GM18951 (cell line): ENCODE measurements around the gene ECE1.
"Not testable (repeated sequence)": the region's sequence is repeated elsewhere in the genome, so short reads cannot be mapped to it uniquely, and the experiment has no call there.

Experiments used
- POLR2A ChIP-seq: IDR thresholded peaks from 4 replicates; pipeline ENCODE4 v1.6.1; 2011; ENCODE audit warnings: mild to moderate bottlenecking; ENCODE audit not compliant: insufficient read length, insufficient read depth; ENCODE audit errors: extremely low read depth
- in situ Hi-C: fragments of 300-500 bp; cut with MboI; formaldehyde crosslinking; loops from one replicate; pipeline ENCODE4 v1.12.0; 2022; ENCODE audit warnings: low sequenced_read_pairs, mixed read lengths, inconsistent platforms; ENCODE audit not compliant: unreplicated experiment

Gene ECE1

GRCh38 chr1:21233490-21233889 lies 56.8 kb downstream of the ECE1 start:
- in situ Hi-C loops: no loop called here
- TF ChIP-seq POLR2A: no peak

- in situ Hi-C loops: no loop called here
- no peak for TF ChIP-seq POLR2A
Observed at GRCh38 chr1:21232044-21232443, 58.2 kb downstream of the ECE1 start.

GRCh38 chr1:21229246-21230000 lies 60.8 kb downstream of the ECE1 start:
- TF ChIP-seq POLR2A: no peak
- in situ Hi-C loops: no loop called here

GRCh38 chr1:21228224-21228623 lies 62.0 kb downstream of the ECE1 start:
- in situ Hi-C loops: not testable (repeated sequence)

- in situ Hi-C loops: no loop called here
Observed at GRCh38 chr1:21225065-21225464, 65.2 kb downstream of the ECE1 start.

GRCh38 chr1:21220815-21221214 lies 69.4 kb downstream of the ECE1 start:
- no peak for TF ChIP-seq POLR2A
- in situ Hi-C loops: no loop called here

More at GRCh38 chr1:21225065-21225464, 65.2 kb downstream of the ECE1 start:
- TF ChIP-seq POLR2A: no peak

- in situ Hi-C loops: no loop called here
Observed at GRCh38 chr1:21219674-21220073, 70.6 kb downstream of the ECE1 start.

GRCh38 chr1:21217812-21218596 lies 72.3 kb downstream of the ECE1 start:
- TF ChIP-seq POLR2A: no peak
- in situ Hi-C loops: no loop called here

More at GRCh38 chr1:21219674-21220073, 70.6 kb downstream of the ECE1 start:
- no peak for TF ChIP-seq POLR2A

- in situ Hi-C loops: no loop called here
- TF ChIP-seq POLR2A: no peak
Observed at GRCh38 chr1:21216835-21217811, 73.1 kb downstream of the ECE1 start.

GRCh38 chr1:21212126-21212525 lies 78.1 kb downstream of the ECE1 start:
- in situ Hi-C loops: no loop called here

GRCh38 chr1:21208137-21208700 lies 82.0 kb downstream of the ECE1 start:
- in situ Hi-C loops: not testable (repeated sequence)

More at GRCh38 chr1:21212126-21212525, 78.1 kb downstream of the ECE1 start:
- TF ChIP-seq POLR2A: no peak

- no peak for TF ChIP-seq POLR2A
- in situ Hi-C loops: no loop called here
Observed at GRCh38 chr1:21206117-21206516, 84.1 kb downstream of the ECE1 start.

- TF ChIP-seq POLR2A: no peak
- in situ Hi-C loops: no loop called here
Observed at GRCh38 chr1:21205416-21205815, 84.8 kb downstream of the ECE1 start.
